T-helper 17 cell (primary cell): ENCODE measurements around the gene CYSLTR1. TPM values are rescaled to one million over a fixed set of nuclear protein-coding genes. Genes with fewer than 3 reads are reported as not detected.
"Not testable (repeated sequence)": the region's sequence is repeated elsewhere in the genome, so short reads cannot be mapped to it uniquely, and the experiment has no call there.

Source experiments
- ATAC-seq: fragments of 150-1000 bp; cut with Tn5 transposase; 2 replicates; pipeline ENCODE4 v1.10.0; 2021; ENCODE audit warnings: mild to moderate bottlenecking, moderate library complexity
- DNase-seq, 3 donors: peaks; one replicate each; pipeline versions ENCODE4 v3.0.0 to v3.0.0-alpha.2; 2020 to 2021
- H3K9me3 ChIP-seq: one replicate; pipeline ENCODE4 v1.7.0; 2013; ENCODE audit warnings: low read length, mild to moderate bottlenecking; ENCODE audit not compliant: control insufficient read depth, poor library complexity, severe bottlenecking
- H3K27ac Mint-ChIP-seq: one replicate; pipeline ENCODE4 v1.8.0; 2022; ENCODE audit warnings: mild to moderate bottlenecking, moderate library complexity, mixed read lengths
- H3K27me3 Mint-ChIP-seq: one replicate; pipeline ENCODE4 v1.8.0; 2022; ENCODE audit warnings: mixed read lengths
- H3K36me3 Mint-ChIP-seq: one replicate; pipeline ENCODE4 v1.8.0; 2022; ENCODE audit warnings: low read depth, mixed read lengths
- H3K4me1 Mint-ChIP-seq: one replicate; pipeline ENCODE4 v1.8.0; 2022; ENCODE audit warnings: mild to moderate bottlenecking, mixed read lengths
- H3K4me3 Mint-ChIP-seq: one replicate; pipeline ENCODE4 v1.8.0; 2022; ENCODE audit warnings: mild to moderate bottlenecking, moderate library complexity, mixed read lengths
- total RNA-seq, 4 donors: library from RNA in 2 of 4; stranded (reverse) in 2 of 4; gene quantifications; one replicate each; pipeline ENCODE4 v1.2.3 and lab custom pipeline; 2022 to 2026

The CYSLTR1 gene
- total RNA-seq, 2 donors from 2014 or later: 1.9 to 5.5 TPM

GRCh38 chrX:78316265-78316664, 11.1 kb downstream of the CYSLTR1 start:
- DNase-seq (no peak), ATAC-seq (no peak)
- Mint-ChIP-seq H3K36me3 (peaks cover 2% of the 10 kb centered on the region), H3K4me3 (no peak overlapping the region), H3K27me3 (no peaks in the 10 kb centered on the region), H3K27ac (no peak overlapping the region), H3K4me1 (peaks cover 9% of the 10 kb centered on the region)
- no peaks in the 10 kb centered on the region for H3K9me3 ChIP-seq

- Mint-ChIP-seq H3K27me3 (no peaks in the 10 kb centered on the region), H3K36me3 (peaks cover 2% of the 10 kb centered on the region), H3K27ac (no peak overlapping the region), H3K4me3 (no peak overlapping the region), H3K4me1 (peaks cover 4% of the 10 kb centered on the region)
- ATAC-seq (no peak), DNase-seq (no peak)
- H3K9me3 ChIP-seq: no peaks in the 10 kb centered on the region
Measured at GRCh38 chrX:78315745-78316144, 11.7 kb downstream of the CYSLTR1 start.

GRCh38 chrX:78314561-78314960, 12.8 kb downstream of the CYSLTR1 start:
- ATAC-seq: no peak

DNA sequence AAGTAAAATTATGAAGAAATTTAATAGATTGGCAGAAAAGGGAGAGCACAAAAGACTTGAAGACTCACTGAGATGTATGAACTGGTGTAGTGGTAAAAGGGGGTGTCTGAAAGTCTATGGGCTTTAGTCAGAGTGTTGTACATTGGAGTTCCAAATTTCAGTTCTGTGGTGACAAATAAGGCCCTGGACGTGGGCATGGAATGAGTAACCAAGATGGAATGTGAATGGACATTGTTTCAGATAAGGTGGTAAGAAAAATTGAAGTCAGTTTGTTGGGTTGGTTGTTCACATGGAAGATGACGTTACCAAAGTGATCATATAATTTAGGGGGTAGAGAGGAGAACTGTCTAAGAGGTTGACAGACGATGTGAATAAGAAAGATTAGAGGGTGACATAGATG, 13.9 kb downstream of the CYSLTR1 start:
- DNase-seq (no peak), ATAC-seq (no peak)
- H3K36me3 Mint-ChIP-seq: peaks cover 2% of the 10 kb centered on the region
- H3K27ac Mint-ChIP-seq: no peak overlapping the region
- no peaks in the 10 kb centered on the region for H3K9me3 ChIP-seq
- H3K4me3 Mint-ChIP-seq: no peak overlapping the region
- H3K4me1 Mint-ChIP-seq: peaks cover 4% of the 10 kb centered on the region
- no peaks in the 10 kb centered on the region for H3K27me3 Mint-ChIP-seq

More at GRCh38 chrX:78314561-78314960, 12.8 kb downstream of the CYSLTR1 start:
- no peak overlapping the region for H3K4me3 Mint-ChIP-seq
- no peak overlapping the region for H3K27ac Mint-ChIP-seq
- no peaks in the 10 kb centered on the region for H3K27me3 Mint-ChIP-seq
- no peaks in the 10 kb centered on the region for H3K9me3 ChIP-seq
- peaks cover 2% of the 10 kb centered on the region for H3K36me3 Mint-ChIP-seq
- DNase-seq: no peak
- H3K4me1 Mint-ChIP-seq: peaks cover 4% of the 10 kb centered on the region

DNA sequence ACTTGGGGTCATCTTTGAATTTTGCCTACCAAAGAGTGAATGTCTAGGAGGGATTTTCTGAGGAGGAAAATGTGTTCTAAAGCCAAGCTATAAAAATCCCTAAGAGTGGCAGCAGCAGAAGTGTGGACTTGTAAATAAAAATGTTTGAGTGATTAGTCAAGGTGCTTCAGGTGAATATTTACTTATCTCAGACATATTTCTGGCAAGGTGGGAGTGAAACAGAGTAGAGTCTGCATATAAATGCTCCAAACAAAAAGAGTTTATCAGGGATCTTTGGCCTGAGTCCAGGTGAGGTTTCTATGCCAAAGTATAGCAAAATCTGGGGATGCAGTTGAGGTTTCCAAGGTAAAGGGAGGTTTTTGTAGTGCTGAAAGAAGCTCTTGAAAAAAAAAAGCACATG, 19.7 kb downstream of the CYSLTR1 start:
- H3K36me3 Mint-ChIP-seq: no peaks in the 10 kb centered on the region
- H3K9me3 ChIP-seq: no peaks in the 10 kb centered on the region
- ATAC-seq: no peak

GRCh38 chrX:78303086-78303485, 24.3 kb downstream of the CYSLTR1 start:
- no peaks in the 10 kb centered on the region for H3K4me1 Mint-ChIP-seq
- H3K4me3 Mint-ChIP-seq: no peak overlapping the region
- ATAC-seq: no peak
- DNase-seq: no peak
- no peaks in the 10 kb centered on the region for H3K9me3 ChIP-seq
- peaks cover 2% of the 10 kb centered on the region for H3K36me3 Mint-ChIP-seq
- no peak overlapping the region for H3K27ac Mint-ChIP-seq
- no peaks in the 10 kb centered on the region for H3K27me3 Mint-ChIP-seq

More for the DNA sequence above, 19.7 kb downstream of the CYSLTR1 start:
- no peak for DNase-seq
- no peak overlapping the region for H3K27ac Mint-ChIP-seq
- H3K27me3 Mint-ChIP-seq: no peaks in the 10 kb centered on the region
- no peaks in the 10 kb centered on the region for H3K4me1 Mint-ChIP-seq
- H3K4me3 Mint-ChIP-seq: no peak overlapping the region

DNA sequence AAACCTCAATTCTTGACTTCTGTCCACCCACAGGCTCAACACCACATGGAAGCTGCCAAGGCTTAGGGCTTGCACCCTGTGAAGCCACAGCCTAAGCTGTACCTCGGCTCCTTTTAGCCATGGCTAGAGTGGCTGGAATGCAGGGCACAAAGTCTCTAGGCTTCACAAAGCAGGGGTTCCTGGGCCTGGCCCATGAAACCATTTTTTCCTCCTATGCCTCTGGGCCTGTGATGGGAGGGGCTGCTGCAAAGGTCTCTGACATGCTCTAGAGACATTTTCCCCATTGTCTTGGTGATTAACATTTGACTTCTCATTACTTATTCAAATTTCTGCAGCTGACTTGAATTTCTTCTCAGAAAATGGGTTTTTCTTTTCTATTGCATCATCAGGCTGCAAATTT, 26.5 kb downstream of the CYSLTR1 start:
- H3K27ac Mint-ChIP-seq, H3K4me3 Mint-ChIP-seq, ATAC-seq, H3K4me1 Mint-ChIP-seq, H3K36me3 Mint-ChIP-seq, H3K9me3 ChIP-seq, DNase-seq, H3K27me3 Mint-ChIP-seq: not testable (repeated sequence)

- H3K4me1 Mint-ChIP-seq: no peaks in the 10 kb centered on the region
- no peaks in the 10 kb centered on the region for H3K27me3 Mint-ChIP-seq
- no peak overlapping the region for H3K27ac Mint-ChIP-seq
- H3K36me3 Mint-ChIP-seq: no peaks in the 10 kb centered on the region
- no peak overlapping the region for H3K4me3 Mint-ChIP-seq
- H3K9me3 ChIP-seq: no peaks in the 10 kb centered on the region
- ATAC-seq (no peak), DNase-seq (no peak)
Measured at GRCh38 chrX:78283511-78283910, 43.9 kb downstream of the CYSLTR1 start.

GRCh38 chrX:78237127-78237526, 90.3 kb downstream of the CYSLTR1 start:
- H3K9me3 ChIP-seq: no peaks in the 10 kb centered on the region
- H3K36me3 Mint-ChIP-seq: no peaks in the 10 kb centered on the region
- no peak for ATAC-seq
- H3K27me3 Mint-ChIP-seq: no peaks in the 10 kb centered on the region
- no peak overlapping the region for H3K4me3 Mint-ChIP-seq
- no peak overlapping the region for H3K27ac Mint-ChIP-seq
- H3K4me1 Mint-ChIP-seq: no peaks in the 10 kb centered on the region
- no peak for DNase-seq

DNA sequence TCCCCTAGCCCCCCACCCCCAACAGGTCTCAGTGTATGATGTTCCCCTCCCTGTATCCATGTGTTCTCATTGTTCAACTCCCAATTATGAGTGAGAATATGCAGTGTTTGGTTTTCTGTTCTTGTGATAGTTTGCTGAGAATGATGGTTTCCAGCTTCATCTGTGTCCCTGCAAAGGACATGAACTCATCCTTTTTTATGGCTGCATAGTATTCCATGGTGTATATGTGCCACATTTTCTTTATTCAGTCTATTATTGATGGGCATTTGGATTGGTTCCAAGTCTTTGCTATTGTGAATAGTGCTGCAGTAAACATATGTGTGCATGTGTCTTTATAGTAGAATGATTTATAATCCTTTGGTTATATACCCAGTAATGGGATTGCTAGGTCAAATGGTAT, 101.4 kb downstream of the CYSLTR1 start:
- ATAC-seq, H3K4me1 Mint-ChIP-seq, H3K9me3 ChIP-seq, H3K27ac Mint-ChIP-seq, H3K4me3 Mint-ChIP-seq, H3K36me3 Mint-ChIP-seq, DNase-seq, H3K27me3 Mint-ChIP-seq: not testable (repeated sequence)

Other genes with a start within 250 kb of the CYSLTR1 start
- gene PGK1, start 223.4 kb downstream of the CYSLTR1 start, total RNA-seq: 100 to 1,000 TPM; 256 to 258 TPM
- 10 to 100 TPM; 10.3 to 12.6 TPM for gene TAF9B, start 188.0 kb downstream of the CYSLTR1 start, total RNA-seq